Ascending aorta (tissue), 2 donors: ENCODE data around the gene OR10J4. TPM values are rescaled to one million over a fixed set of nuclear protein-coding genes. Genes with fewer than 3 reads are reported as not detected.

Source experiments
- DNase-seq, 2 donors: peaks; one replicate each; pipeline ENCODE4 v3.0.0-alpha.2; 2019; ENCODE audit warnings: low spot score in 2 of 2
- H3K27ac ChIP-seq, 2 donors: fragments of 200-600 bp; sonication (generic); one replicate each; pipeline ENCODE4 v1.5.1; 2016 to 2017; ENCODE audit warnings: mild to moderate bottlenecking in 1 of 2
- H3K27me3 ChIP-seq: fragments of 200-600 bp; sonication (generic); one replicate; pipeline ENCODE4 v1.5.1; 2017
- H3K36me3 ChIP-seq, 2 donors: fragments of 200-600 bp; sonication (generic); one replicate each; pipeline ENCODE4 v1.5.1; 2016
- H3K4me1 ChIP-seq, 2 donors: fragments of 200-600 bp; sonication (generic); one replicate each; pipeline ENCODE4 v1.5.1; 2016 to 2017; ENCODE audit warnings: mild to moderate bottlenecking in 1 of 2
- H3K4me3 ChIP-seq, 2 donors: fragments of 200-600 bp; sonication (generic); one replicate each; pipeline ENCODE4 v1.5.1; 2016 to 2017; ENCODE audit warnings: mild to moderate bottlenecking in 1 of 2
- H3K9me3 ChIP-seq, 2 donors: fragments of 200-600 bp; sonication (generic); one replicate each; pipeline ENCODE4 v1.5.1; 2016
- CTCF ChIP-seq, 3 experiments: fragments of 200-600 bp in 2 of 3; fragments of 450-650 bp in 1 of 3; sonication (generic) in 2 of 3; IDR thresholded peaks; one replicate each; pipeline ENCODE4 v1.5.1; 2016 to 2019; ENCODE audit warnings: antibody characterized with exemption in 3 of 3, mild to moderate bottlenecking in 1 of 3, moderate library complexity in 1 of 3
- intact Hi-C: fragments of 100-400 bp; cut with DNase I; formaldehyde crosslinking; loops from one replicate; pipeline ENCODE4 v1.15.1; 2023
- total RNA-seq: library from RNA; depleted of rRNA; stranded (reverse); fragments of >200 nt; gene quantifications from one replicate; pipeline ENCODE4 v1.1.0, GENCODE V29; 2016

Gene OR10J4
- total RNA-seq, 1 donor from 2014 or later, result not detected

- H3K9me3 ChIP-seq, result no peaks in the 10 kb centered on the region
- intact Hi-C loops, result no loop called here
- H3K27ac ChIP-seq, result no peak overlapping the region
- no peak for TF ChIP-seq CTCF (IDR thresholded peaks at IDR 0.05)
- no peaks in the 10 kb centered on the region for H3K4me1 ChIP-seq
- DNase-seq, result no peak
- H3K36me3 ChIP-seq, result no peaks in the 10 kb centered on the region
- no peaks in the 10 kb centered on the region for H3K27me3 ChIP-seq
- no peak overlapping the region for H3K4me3 ChIP-seq
These were observed 2.7 kb upstream of the OR10J4 start for GRCh38 chr1:159429074-159429861.

- intact Hi-C loops, result no loop called here
- H3K9me3 ChIP-seq, result no peaks in the 10 kb centered on the region
- no peaks in the 10 kb centered on the region for H3K4me1 ChIP-seq
- H3K36me3 ChIP-seq, result no peaks in the 10 kb centered on the region
- no peak for DNase-seq
- H3K4me3 ChIP-seq, result no peak overlapping the region
- H3K27me3 ChIP-seq, result no peaks in the 10 kb centered on the region
- no peak overlapping the region for H3K27ac ChIP-seq
- TF ChIP-seq CTCF (IDR thresholded peaks at IDR 0.05), result no peak
These were observed 1.0 kb upstream of the OR10J4 start for GRCh38 chr1:159430985-159431384.

GRCh38 chr1:159436469-159436868 lies 4.5 kb downstream of the OR10J4 start:
- Histone ChIP-seq H3K27me3 (no peaks in the 10 kb centered on the region), H3K9me3 (no peaks in the 10 kb centered on the region), H3K4me3 (no peak overlapping the region), H3K27ac (no peak overlapping the region), H3K36me3 (no peaks in the 10 kb centered on the region), H3K4me1 (no peaks in the 10 kb centered on the region)
- DNase-seq, result no peak
- no peak for TF ChIP-seq CTCF (IDR thresholded peaks at IDR 0.05)
- intact Hi-C loops, result no loop called here

- no peak for TF ChIP-seq CTCF (IDR thresholded peaks at IDR 0.05)
- DNase-seq, result no peak
- H3K27me3 ChIP-seq, result no peaks in the 10 kb centered on the region
- H3K36me3 ChIP-seq, result no peaks in the 10 kb centered on the region
- no peaks in the 10 kb centered on the region for H3K9me3 ChIP-seq
- intact Hi-C loops, result no loop called here
- H3K4me3 ChIP-seq, result no peak within 1 kb of the TSS
- no peaks in the 10 kb centered on the region for H3K4me1 ChIP-seq
- H3K27ac ChIP-seq, result no peak within 1 kb of the TSS
These were observed 7.4 kb downstream of the OR10J4 start, which contains the start of gene OR10J1 for GRCh38 chr1:159439422-159439821. OR10J1 (plus strand) TSS chr1:159439722; CDS start chr1:159439792, 70 bp downstream.

GRCh38 chr1:159441360-159441759 lies 9.4 kb downstream of the OR10J4 start:
- intact Hi-C loops, result no loop called here

More at GRCh38 chr1:159441360-159441759, 9.4 kb downstream of the OR10J4 start:
- Histone ChIP-seq H3K4me3 (no peak overlapping the region), H3K27ac (no peak overlapping the region), H3K4me1 (no peaks in the 10 kb centered on the region), H3K9me3 (no peaks in the 10 kb centered on the region), H3K36me3 (no peaks in the 10 kb centered on the region), H3K27me3 (no peaks in the 10 kb centered on the region)
- TF ChIP-seq CTCF (IDR thresholded peaks at IDR 0.05), result no peak
- no peak for DNase-seq
